ENCODE data around the gene TEKT1.
"Not testable (repeated sequence)": the region's sequence is repeated elsewhere in the genome, so short reads cannot be mapped to it uniquely, and the experiment has no call there.

TEKT1 gene

GRCh38 chr17:6831661-6832263, at the start of gene TEKT1:
Gene TEKT1, minus strand, starts transcription at chr17:6831729. Its CDS starts 1,353 bp downstream, at chr17:6830376.
- in situ Hi-C loops (cut with HindIII; ENCODE audit: low sequenced_read_pairs) = no loop called here

GRCh38 chr17:6879221-6879975, 47.9 kb upstream of the TEKT1 start:
- in situ Hi-C loops (cut with HindIII; ENCODE audit: low sequenced_read_pairs) = not testable (repeated sequence)

- in situ Hi-C loops (cut with HindIII; ENCODE audit: low sequenced_read_pairs) = not testable (repeated sequence)
Measured at GRCh38 chr17:6875276-6875675, 43.7 kb upstream of the TEKT1 start.

DNA sequence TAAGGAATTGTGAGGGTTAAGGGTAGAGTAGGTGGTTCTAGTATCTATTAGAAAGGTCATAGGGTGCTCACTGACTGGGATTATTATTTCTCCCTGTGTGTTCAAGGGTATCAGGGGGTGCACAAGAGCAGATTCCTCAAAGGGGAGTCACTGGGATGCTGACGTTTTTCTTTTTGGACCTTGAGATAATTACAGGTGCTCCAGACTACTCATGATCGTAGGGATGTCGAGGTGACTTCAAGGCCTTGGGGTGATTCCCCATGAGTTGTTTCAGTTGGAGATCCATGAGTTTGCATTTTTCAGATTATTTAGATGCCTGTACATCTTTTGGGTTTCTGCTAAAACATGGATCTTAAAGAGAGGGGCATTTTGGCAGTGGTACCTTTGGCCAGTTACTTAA, 41.4 kb upstream of the TEKT1 start:
- in situ Hi-C loops (cut with HindIII; ENCODE audit: low sequenced_read_pairs) = no loop called here

GRCh38 chr17:6870841-6871240, 39.3 kb upstream of the TEKT1 start:
- in situ Hi-C loops (cut with HindIII; ENCODE audit: low sequenced_read_pairs) = no loop called here

GRCh38 chr17:6868582-6868981, 37.1 kb upstream of the TEKT1 start:
- in situ Hi-C loops (cut with HindIII; ENCODE audit: low sequenced_read_pairs) = no loop called here

DNA sequence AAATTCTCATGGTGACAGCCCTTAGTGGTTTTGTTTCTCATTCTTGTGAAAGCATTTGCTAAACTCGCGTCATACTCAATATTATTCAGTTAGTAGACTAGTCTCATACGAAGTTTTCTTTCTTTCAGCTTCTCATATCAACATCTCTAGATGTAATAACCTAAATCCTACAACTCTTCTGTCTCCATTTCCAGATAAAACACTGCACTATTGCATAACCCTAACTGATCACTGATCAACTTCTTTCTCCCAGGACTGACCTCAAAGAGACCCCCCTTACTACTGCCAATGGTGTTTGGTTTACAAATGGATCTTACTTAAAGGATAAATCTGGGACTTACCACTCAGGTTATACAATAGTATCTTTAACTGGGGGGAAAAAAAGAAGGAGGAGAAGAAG, 36.3 kb upstream of the TEKT1 start:
- in situ Hi-C loops (cut with HindIII; ENCODE audit: low sequenced_read_pairs) = no loop called here

DNA sequence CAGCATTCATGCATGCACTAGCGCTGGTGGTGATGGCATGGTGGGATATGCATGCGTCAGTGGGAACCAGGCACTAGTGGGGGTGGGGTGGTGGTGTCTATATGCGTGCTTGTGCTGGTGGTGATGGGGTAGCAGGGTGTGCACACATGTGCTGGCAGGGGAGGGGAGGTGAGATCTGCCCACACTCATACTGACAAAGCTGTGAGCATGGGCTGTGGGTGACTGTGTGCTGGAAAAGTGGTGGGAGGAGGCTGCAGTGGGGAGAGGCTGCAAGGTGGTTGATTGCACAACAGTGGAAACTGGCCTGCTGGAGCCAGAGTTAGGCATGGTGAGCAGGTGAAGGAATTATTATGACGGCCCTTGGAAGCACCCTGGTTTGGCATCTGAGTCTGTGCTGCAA, 31.3 kb upstream of the TEKT1 start:
- in situ Hi-C loops (cut with HindIII; ENCODE audit: low sequenced_read_pairs) = no loop called here

- in situ Hi-C loops (cut with HindIII; ENCODE audit: low sequenced_read_pairs) = no loop called here
Measured at GRCh38 chr17:6862122-6862521, 30.6 kb upstream of the TEKT1 start.

DNA sequence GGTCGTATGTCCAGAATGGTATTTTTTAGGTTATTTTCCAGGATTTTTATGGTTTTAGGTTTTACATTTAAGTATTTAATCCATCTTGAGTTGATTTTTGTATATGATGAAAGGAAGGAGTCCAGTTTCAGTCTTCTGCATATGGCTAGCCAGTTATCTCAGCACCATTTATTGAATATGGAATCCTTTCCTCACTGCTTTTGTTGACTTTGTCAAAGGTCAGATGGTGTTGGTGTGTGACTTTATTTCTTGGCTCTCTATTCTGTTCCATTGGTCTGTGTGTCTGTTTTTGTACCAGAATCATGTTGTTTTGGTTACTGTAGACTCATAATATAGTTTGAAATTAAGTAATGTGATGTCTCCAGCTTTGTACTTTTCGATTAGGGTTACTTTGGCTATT, 26.4 kb upstream of the TEKT1 start:
- in situ Hi-C loops (cut with HindIII; ENCODE audit: low sequenced_read_pairs) = no loop called here

DNA sequence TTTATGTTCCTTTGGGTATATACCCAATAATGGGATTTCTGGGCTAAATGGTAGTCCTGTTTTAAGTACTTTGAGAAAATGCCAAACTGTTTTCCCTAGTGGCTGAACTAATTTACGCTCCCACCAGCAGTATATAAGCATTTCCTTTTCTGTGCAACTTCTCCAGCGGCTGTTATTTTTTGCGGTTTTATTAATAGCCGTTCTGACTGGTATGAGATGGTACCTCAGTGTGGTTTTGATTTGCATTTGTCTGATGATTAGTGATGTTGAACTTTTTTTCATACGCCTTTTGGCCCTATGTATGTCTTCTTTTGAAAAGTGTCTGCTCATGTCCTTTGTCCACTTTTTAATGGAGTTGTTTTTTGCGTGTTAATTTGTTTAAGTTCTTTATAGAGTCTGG, 25.8 kb upstream of the TEKT1 start:
- in situ Hi-C loops (cut with HindIII; ENCODE audit: low sequenced_read_pairs) = no loop called here

GRCh38 chr17:6856051-6856450, 24.5 kb upstream of the TEKT1 start:
- in situ Hi-C loops (cut with HindIII; ENCODE audit: low sequenced_read_pairs) = no loop called here

DNA sequence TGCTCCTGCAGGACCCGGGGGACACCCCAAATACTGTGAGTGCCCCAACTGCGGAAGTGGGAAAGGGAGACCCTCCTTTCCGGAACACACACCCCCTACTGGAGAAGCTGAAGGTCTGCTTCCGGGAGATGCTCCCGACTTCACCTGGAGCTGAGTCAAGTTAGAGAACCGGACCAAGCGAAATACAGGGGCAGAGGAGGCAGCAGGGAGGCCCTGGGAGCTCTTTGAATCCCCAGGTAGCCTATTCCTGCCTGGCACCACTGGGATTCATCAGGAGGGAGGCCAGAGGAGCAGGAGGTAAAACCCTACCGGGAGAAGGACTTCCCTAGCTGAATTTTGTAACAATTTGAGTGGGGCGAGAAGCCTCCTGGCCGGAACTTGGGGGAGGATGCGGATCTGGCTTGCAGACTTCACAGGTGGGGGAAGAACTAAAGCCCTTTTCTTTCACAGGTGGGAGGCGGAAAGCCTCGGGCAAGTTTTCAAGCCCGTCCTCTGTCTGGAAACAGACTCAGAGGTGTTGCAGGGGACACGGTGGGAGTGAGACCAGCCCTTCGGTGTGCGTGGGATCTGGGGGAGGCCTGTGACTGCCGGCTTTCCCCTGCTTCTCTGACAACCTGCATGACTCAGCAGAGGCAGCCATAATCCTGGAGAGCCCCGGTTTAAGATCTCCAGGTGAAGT, 22.4 kb upstream of the TEKT1 start:
- in situ Hi-C loops (cut with HindIII; ENCODE audit: low sequenced_read_pairs) = no loop called here

DNA sequence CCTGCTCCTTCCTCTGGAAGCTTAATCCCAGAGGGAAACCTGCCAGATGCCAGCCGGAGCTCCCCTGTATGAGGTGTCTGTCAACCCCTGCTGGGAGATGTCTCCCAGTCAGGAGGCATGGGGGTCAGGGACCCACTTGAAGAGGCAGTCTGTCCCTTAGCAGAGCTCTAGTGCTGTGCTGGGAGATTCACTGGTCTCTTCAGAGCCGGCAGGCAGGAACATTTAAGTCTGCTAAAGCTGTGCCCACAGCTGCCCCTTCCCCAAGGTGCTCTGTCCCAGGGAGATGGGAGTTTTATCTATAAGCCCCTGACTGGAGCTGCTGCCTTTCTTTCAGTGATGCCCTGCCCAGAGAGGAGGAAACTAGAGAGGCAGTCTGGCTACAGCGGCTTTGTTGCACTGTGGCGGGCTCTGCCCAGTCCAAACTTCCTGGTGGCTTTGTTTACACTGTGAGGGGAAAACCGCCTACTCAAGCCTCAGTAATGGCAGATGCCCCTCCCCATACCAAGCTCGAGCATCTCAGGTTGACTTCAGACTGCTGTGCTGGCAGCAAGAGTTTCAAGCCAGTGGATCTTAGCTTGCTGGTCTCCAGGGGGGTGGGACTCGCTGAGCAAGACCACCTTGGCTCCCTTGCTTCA, 17.1 kb upstream of the TEKT1 start:
- in situ Hi-C loops (cut with HindIII; ENCODE audit: low sequenced_read_pairs) = not testable (repeated sequence)

DNA sequence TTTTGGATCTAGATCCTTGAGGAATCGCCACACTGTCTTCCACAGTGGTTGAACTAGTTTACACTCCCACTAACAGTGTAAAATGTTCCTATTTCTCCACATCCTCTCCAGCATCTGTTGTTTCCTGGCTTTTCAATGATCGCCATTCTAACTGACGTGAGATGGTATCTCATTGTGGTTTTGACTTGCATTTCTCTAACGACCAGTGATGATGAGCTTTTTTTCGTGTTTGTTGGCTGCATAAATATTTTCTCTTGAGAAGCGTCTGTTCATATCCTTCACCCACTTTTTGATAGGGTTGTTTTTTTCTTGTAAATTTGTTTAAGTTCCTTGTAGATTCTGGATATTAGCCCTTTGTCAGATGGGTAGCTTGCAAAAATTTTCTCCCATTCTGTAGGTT, 14.6 kb upstream of the TEKT1 start:
- in situ Hi-C loops (cut with HindIII; ENCODE audit: low sequenced_read_pairs) = not testable (repeated sequence)

DNA sequence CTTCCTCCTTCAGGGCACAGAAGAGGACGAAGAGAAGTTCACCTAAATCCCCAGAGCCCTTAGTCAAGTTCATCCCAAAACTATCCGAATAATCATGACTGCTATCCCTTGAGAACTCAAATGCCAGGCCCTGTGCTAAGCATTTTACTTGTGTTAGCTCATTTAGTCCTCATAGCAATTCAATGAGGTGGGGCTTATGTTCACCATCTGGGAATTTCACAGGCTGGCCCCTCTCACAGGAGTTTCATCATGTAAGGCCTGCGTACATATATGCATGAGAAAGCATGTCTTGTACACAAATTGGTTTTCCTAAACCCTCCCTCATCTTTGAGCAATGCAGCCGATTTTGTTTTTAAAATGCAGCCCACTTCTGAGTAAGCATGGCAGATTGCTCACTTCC, 12.9 kb upstream of the TEKT1 start:
- in situ Hi-C loops (cut with HindIII; ENCODE audit: low sequenced_read_pairs) = not testable (repeated sequence)

- in situ Hi-C loops (cut with HindIII; ENCODE audit: low sequenced_read_pairs) = no loop called here
Measured at GRCh38 chr17:6843241-6843880, 11.8 kb upstream of the TEKT1 start.

- in situ Hi-C loops (cut with HindIII; ENCODE audit: low sequenced_read_pairs) = not testable (repeated sequence)
Measured at GRCh38 chr17:6841769-6842168, 10.2 kb upstream of the TEKT1 start.

- in situ Hi-C loops (cut with HindIII; ENCODE audit: low sequenced_read_pairs) = no loop called here
Measured at GRCh38 chr17:6830383-6830986, 1.0 kb downstream of the TEKT1 start.

- in situ Hi-C loops (cut with HindIII; ENCODE audit: low sequenced_read_pairs) = no loop called here
Measured at GRCh38 chr17:6823011-6823442, 8.5 kb downstream of the TEKT1 start.

DNA sequence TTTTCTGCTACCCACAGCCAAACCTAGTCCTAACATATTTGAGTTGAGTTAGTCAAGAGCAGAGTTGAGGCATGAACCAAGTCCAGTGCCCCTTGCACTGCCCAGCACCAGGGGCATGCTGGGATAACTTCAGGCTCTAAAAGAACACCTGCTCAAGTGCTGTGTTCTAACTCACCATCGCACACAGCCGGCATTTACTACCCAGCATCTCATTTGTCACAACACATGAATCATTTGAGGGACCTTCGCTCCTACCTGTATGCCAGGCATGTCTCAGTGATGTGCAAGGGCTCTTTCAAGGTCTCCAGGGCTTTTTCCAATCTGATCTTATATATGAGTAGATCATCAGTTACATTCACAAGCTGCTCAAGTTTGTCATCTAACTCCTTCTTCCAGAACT, 12.6 kb downstream of the TEKT1 start:
- in situ Hi-C loops (cut with HindIII; ENCODE audit: low sequenced_read_pairs) = no loop called here

Data from DLD1 (cell line).